GM19025 (cell line): ENCODE results near the gene EDARADD.

Experiments
- ATAC-seq: cut with Tn5 transposase; IDR thresholded peaks from one replicate; pipeline ENCODE4 v1.9.1; 2021; ENCODE audit warnings: mild to moderate bottlenecking, low read depth, moderate library complexity; ENCODE audit not compliant: unreplicated experiment

Gene EDARADD

GRCh38 chr1:236509647-236510401 is 115.7 kb downstream of the EDARADD start:
- no peak for ATAC-seq

- no peak for ATAC-seq
Observed at GRCh38 chr1:236511735-236512418, 117.8 kb downstream of the EDARADD start.

- no peak for ATAC-seq
Observed at GRCh38 chr1:236514703-236515442, 120.8 kb downstream of the EDARADD start.

- no peak for ATAC-seq
Observed at GRCh38 chr1:236515443-236515958, 121.4 kb downstream of the EDARADD start.

- no peak for ATAC-seq
Observed at GRCh38 chr1:236516929-236517704, 123.0 kb downstream of the EDARADD start.

GRCh38 chr1:236518322-236518721 is 124.2 kb downstream of the EDARADD start:
- no peak for ATAC-seq

GRCh38 chr1:236520445-236521005 is 126.4 kb downstream of the EDARADD start:
- no peak for ATAC-seq

- peak; percentile 3 for ATAC-seq
Observed at GRCh38 chr1:236522937-236523703, 129.0 kb downstream of the EDARADD start.

GRCh38 chr1:236523704-236524141 is 129.6 kb downstream of the EDARADD start, which contains the start of gene LGALS8:
LGALS8 (plus strand) TSS chr1:236523982; CDS start chr1:236526071, 2,089 bp downstream.
- peak; percentile 63 for ATAC-seq

GRCh38 chr1:236524142-236524894 is 130.2 kb downstream of the EDARADD start:
- peak; percentile 86 for ATAC-seq

- ATAC-seq: no peak
Observed at GRCh38 chr1:236524895-236525184, 130.8 kb downstream of the EDARADD start.

- ATAC-seq: no peak
Observed at GRCh38 chr1:236526079-236526478, 132.0 kb downstream of the EDARADD start.

- ATAC-seq: no peak
Observed at GRCh38 chr1:236530286-236530685, 136.2 kb downstream of the EDARADD start.

GRCh38 chr1:236530959-236531358 is 136.9 kb downstream of the EDARADD start:
- ATAC-seq: no peak

- no peak for ATAC-seq
Observed at GRCh38 chr1:236532850-236533249, 138.8 kb downstream of the EDARADD start.

- ATAC-seq: no peak
Observed at GRCh38 chr1:236534151-236534651, 140.1 kb downstream of the EDARADD start.
